ENCODE data around the gene GLT8D2. TPM values are rescaled to one million over a fixed set of nuclear protein-coding genes. Genes with fewer than 3 reads are reported as not detected.

Gene GLT8D2
- total RNA-seq, 1 donor from 2014 or later, result 38.8 TPM

DNA sequence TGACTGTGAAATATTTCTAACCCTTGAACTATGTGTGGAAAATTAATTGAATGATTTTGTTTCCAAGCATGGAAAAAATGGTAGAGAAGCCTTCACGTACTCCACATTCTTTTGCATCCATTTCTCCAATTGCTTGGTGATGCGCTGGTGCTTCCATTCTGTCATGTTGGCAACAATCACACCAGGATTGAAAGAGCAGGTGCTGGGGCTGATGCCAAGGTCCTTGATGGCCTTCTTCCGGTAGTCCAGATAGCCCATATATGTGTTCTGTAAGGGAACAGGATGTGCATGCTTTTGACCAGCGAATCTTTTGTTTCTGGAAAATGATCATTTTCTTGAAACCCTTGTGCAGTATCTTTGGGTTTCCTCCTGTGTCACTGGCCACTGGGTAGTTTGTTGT, 55.8 kb downstream of the GLT8D2 start:
- Mint-ChIP-seq H3K9me3 (ENCODE audit: low read depth) (no peaks in the 10 kb centered on the region), H3K4me3 (ENCODE audit: unreplicated experiment) (no peak overlapping the region), H3K36me3 (ENCODE audit: low read depth) (peaks cover 1% of the 10 kb centered on the region), H3K4me1 (ENCODE audit: low read depth) (no peaks in the 10 kb centered on the region), H3K27ac (ENCODE audit: unreplicated experiment) (no peak overlapping the region), H3K27me3 (ENCODE audit: low read depth) (no peaks in the 10 kb centered on the region)
- no peak for TF ChIP-seq CTCF (IDR thresholded peaks at IDR 0.05)
- no peak for DNase-seq (ENCODE audit: low spot score)

DNA sequence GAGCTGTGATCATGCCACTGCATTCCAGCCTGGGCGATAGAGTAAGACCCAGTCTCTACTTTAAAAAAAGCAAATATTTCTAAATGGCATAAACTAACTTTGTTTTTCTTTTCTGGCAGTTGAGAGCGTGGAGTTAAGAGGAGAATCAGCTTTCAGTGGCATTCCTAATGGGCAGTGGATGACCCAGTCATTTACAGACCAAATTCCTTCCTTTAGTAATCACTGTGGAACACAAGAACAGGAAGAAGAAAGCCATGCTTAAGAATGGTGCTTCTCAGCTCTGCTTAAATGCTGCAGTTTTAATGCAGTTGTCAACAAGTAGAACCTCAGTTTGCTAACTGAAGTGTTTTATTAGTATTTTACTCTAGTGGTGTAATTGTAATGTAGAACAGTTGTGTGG, 63.2 kb downstream of the GLT8D2 start:
- peak overlapping the region; percentile 4 for H3K4me3 Mint-ChIP-seq (ENCODE audit: unreplicated experiment)
- no peaks in the 10 kb centered on the region for H3K27me3 Mint-ChIP-seq (ENCODE audit: low read depth)
- no peaks in the 10 kb centered on the region for H3K9me3 Mint-ChIP-seq (ENCODE audit: low read depth)
- TF ChIP-seq CTCF (IDR thresholded peaks at IDR 0.05), result no peak
- DNase-seq (ENCODE audit: low spot score), result no peak
- H3K4me1 Mint-ChIP-seq (ENCODE audit: low read depth), result peaks cover 10% of the 10 kb centered on the region
- peaks cover 5% of the 10 kb centered on the region for H3K36me3 Mint-ChIP-seq (ENCODE audit: low read depth)
- H3K27ac Mint-ChIP-seq (ENCODE audit: unreplicated experiment), result peak overlapping the region; percentile 84

DNA sequence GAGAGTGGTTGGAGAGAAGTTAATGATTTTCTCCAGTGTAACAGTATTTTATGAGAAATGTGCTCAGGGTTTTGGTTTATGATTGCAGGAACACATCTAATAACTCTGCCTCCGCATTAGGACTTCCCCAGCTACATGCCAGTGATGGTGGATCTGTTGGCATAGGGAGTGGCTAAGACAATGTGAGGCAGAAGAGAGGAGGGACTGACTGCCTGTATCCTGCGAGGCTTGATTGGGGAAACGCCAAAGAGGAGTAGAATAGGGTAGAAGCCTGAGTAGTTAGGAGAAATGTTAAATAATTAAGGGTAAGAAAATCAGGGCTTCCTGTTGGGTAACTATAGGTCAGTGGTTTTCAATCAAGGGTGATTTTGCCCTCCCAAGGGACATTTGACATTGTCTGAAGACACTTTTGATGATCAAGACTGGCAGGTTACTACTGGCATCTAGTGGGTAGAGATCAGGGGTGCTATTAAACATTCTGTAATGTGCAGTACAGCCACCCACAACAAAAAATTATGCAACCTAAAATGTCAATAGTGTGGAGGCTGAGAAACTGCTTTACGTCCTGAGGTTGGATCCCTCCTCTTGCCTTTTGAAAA, 71.5 kb downstream of the GLT8D2 start:
- no peaks in the 10 kb centered on the region for H3K9me3 Mint-ChIP-seq (ENCODE audit: low read depth)
- H3K4me3 Mint-ChIP-seq (ENCODE audit: unreplicated experiment), result no peak overlapping the region
- H3K27me3 Mint-ChIP-seq (ENCODE audit: low read depth), result no peaks in the 10 kb centered on the region
- H3K27ac Mint-ChIP-seq (ENCODE audit: unreplicated experiment), result peak overlapping the region; percentile 68
- no peak for TF ChIP-seq CTCF (IDR thresholded peaks at IDR 0.05)
- peaks cover 24% of the 10 kb centered on the region for H3K4me1 Mint-ChIP-seq (ENCODE audit: low read depth)
- no peak for DNase-seq (ENCODE audit: low spot score)
- peaks cover 28% of the 10 kb centered on the region for H3K36me3 Mint-ChIP-seq (ENCODE audit: low read depth)

- TF ChIP-seq CTCF (IDR thresholded peaks at IDR 0.05), result no peak
- H3K36me3 Mint-ChIP-seq (ENCODE audit: low read depth), result peaks cover 26% of the 10 kb centered on the region
- H3K9me3 Mint-ChIP-seq (ENCODE audit: low read depth), result no peaks in the 10 kb centered on the region
- H3K27ac Mint-ChIP-seq (ENCODE audit: unreplicated experiment), result no peak overlapping the region
- no peaks in the 10 kb centered on the region for H3K27me3 Mint-ChIP-seq (ENCODE audit: low read depth)
- no peak overlapping the region for H3K4me3 Mint-ChIP-seq (ENCODE audit: unreplicated experiment)
- no peak for DNase-seq (ENCODE audit: low spot score)
- H3K4me1 Mint-ChIP-seq (ENCODE audit: low read depth), result peaks cover 34% of the 10 kb centered on the region
Measured at GRCh38 chr12:103975368-103975767, 74.6 kb downstream of the GLT8D2 start.

DNA sequence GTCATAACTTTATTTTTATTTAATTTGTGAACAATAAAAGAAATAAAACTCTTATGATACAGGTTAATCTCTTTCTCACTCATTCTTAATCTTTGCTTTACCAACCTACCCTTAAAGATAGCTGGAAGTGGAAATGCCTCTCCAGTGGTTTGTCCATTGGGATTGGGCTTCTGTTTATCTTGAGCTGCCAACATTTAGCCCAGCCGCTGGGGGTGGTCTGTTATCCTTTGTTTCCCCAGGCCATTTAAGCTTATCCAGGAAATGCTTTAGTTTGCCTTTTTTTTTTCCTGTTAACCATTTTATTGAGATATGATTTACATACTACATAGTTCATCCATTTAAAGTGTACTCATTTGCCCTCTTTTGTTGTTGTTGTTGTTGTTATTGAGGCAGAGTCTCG, 76.1 kb downstream of the GLT8D2 start:
- Mint-ChIP-seq H3K27ac (ENCODE audit: unreplicated experiment) (peak overlapping the region; percentile 70), H3K36me3 (ENCODE audit: low read depth) (peaks cover 21% of the 10 kb centered on the region), H3K4me3 (ENCODE audit: unreplicated experiment) (no peak overlapping the region), H3K4me1 (ENCODE audit: low read depth) (peaks cover 44% of the 10 kb centered on the region), H3K9me3 (ENCODE audit: low read depth) (no peaks in the 10 kb centered on the region), H3K27me3 (ENCODE audit: low read depth) (no peaks in the 10 kb centered on the region)
- TF ChIP-seq CTCF (IDR thresholded peaks at IDR 0.05), result no peak
- DNase-seq (ENCODE audit: low spot score), result no peak

Measured in chondrocyte (in vitro differentiated cells).